SIG-M5 (cell line): ENCODE measurements around the gene CDC7.
"Not testable (repeated sequence)": the region's sequence is repeated elsewhere in the genome, so short reads cannot be mapped to it uniquely, and the experiment has no call there.

Experiments
- DNase-seq: peaks from one replicate; lab custom pipeline; 2025; lab: John Stamatoyannopoulos, UW

CDC7 gene

GRCh38 chr1:91511386-91511785 is 10.7 kb downstream of the CDC7 start:
- no peak for DNase-seq

GRCh38 chr1:91513160-91513559 is 12.5 kb downstream of the CDC7 start:
- no peak for DNase-seq

- no peak for DNase-seq
Observed at GRCh38 chr1:91513706-91514105, 13.1 kb downstream of the CDC7 start.

- no peak for DNase-seq
Observed at GRCh38 chr1:91515994-91516393, 15.3 kb downstream of the CDC7 start.

GRCh38 chr1:91516605-91517004 is 16.0 kb downstream of the CDC7 start:
- not testable (repeated sequence) for DNase-seq

- not testable (repeated sequence) for DNase-seq
Observed at GRCh38 chr1:91519167-91519566, 18.5 kb downstream of the CDC7 start.

- DNase-seq = no peak
Observed at GRCh38 chr1:91520942-91521507, 20.4 kb downstream of the CDC7 start.

GRCh38 chr1:91523482-91523881 is 22.8 kb downstream of the CDC7 start:
- DNase-seq = no peak

GRCh38 chr1:91526496-91526895 is 25.8 kb downstream of the CDC7 start:
- DNase-seq = no peak

- DNase-seq = no peak
Observed at GRCh38 chr1:91527266-91527765, 26.7 kb downstream of the CDC7 start.

- DNase-seq = no peak
Observed at GRCh38 chr1:91527781-91528180, 27.1 kb downstream of the CDC7 start.

GRCh38 chr1:91529856-91530255 is 29.2 kb downstream of the CDC7 start:
- no peak for DNase-seq

GRCh38 chr1:91533361-91534024 is 32.8 kb downstream of the CDC7 start:
- DNase-seq = no peak

- DNase-seq = no peak
Observed at GRCh38 chr1:91535441-91535840, 34.8 kb downstream of the CDC7 start.

- no peak for DNase-seq
Observed at GRCh38 chr1:91537281-91537986, 36.8 kb downstream of the CDC7 start.

- no peak for DNase-seq
Observed at GRCh38 chr1:91537987-91538304, 37.3 kb downstream of the CDC7 start.

- no peak for DNase-seq
Observed at GRCh38 chr1:91540910-91541309, 40.3 kb downstream of the CDC7 start.

GRCh38 chr1:91541918-91542533 is 41.4 kb downstream of the CDC7 start:
- DNase-seq = no peak

- no peak for DNase-seq
Observed at GRCh38 chr1:91545506-91546300, 45.1 kb downstream of the CDC7 start.

- no peak for DNase-seq
Observed at GRCh38 chr1:91546301-91546581, 45.6 kb downstream of the CDC7 start.

- DNase-seq = no peak
Observed at GRCh38 chr1:91546876-91547275, 46.2 kb downstream of the CDC7 start.

- DNase-seq = no peak
Observed at GRCh38 chr1:91548376-91549040, 47.9 kb downstream of the CDC7 start.
